ENCODE measurements around the gene MPG. TPM values are rescaled to one million over a fixed set of nuclear protein-coding genes. Genes with fewer than 3 reads are reported as not detected.
A peak's percentile ranks its signal among the peaks of the same experiment; 100 is the strongest.

The MPG gene
- total and polyA plus RNA-seq, 2 donors (not counting 1 experiment from before 2014, with no cell fraction given): 59.6 to 66.4 TPM

DNA sequence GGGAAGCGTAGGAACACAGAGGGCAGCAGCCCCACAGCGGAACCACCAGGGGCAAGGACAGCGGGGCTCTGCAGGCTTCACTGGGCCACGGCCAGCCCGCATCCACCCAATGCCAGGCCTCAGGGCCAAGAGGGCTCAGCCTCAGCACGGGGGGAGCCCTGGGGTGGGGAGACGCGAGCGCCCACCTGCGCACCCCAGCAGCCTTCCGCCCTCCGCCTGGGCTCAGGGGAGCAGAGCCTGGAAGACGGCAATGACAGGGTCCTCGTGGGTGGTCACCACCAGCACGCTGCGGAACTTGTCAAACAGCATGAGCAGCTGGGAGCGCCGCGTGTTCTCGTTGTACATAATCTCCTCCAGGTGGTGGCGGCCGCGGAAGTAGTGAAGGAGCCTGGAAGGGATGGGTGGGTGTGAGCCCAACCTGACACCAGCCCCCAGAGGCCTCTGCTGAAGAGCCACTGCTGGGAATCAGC is 8.5 kb downstream of the MPG start:
- Histone ChIP-seq H3K79me2 (ENCODE audit: control insufficient read depth, insufficient read depth, low read length) (peaks cover 9% of the 10 kb centered on the region), H4K20me1 (ENCODE audit: control insufficient read depth, insufficient read depth, low read length, poor library complexity, severe bottlenecking) (peaks cover 9% of the 10 kb centered on the region), H2AFZ (ENCODE audit: insufficient read depth, low read depth, low read length, poor library complexity, severe bottlenecking) (no peak overlapping the region), H3K27me3 (replicated peaks in 1 of 4; ENCODE audit: control extremely low read depth in 1 of 4, control insufficient read depth in 3 of 4, insufficient read depth in 4 of 4, low read length in 3 of 4) (no peaks in the 10 kb centered on the region), H3K4me2 (replicated peaks; ENCODE audit: low read depth, low read length, poor library complexity, severe bottlenecking) (no peak overlapping the region), H3K4me3 (ENCODE audit: control extremely low read depth in 1 of 5, extremely low read depth in 1 of 5, insufficient read depth in 1 of 5, low read depth in 2 of 5, low read length in 4 of 5) (no peak overlapping the region), H3K9ac (ENCODE audit: low read length) (no peak overlapping the region), H3K27ac (ENCODE audit: low read length in 2 of 2) (peak overlapping the region in 1 of 2 donors; percentile 93), H3K9me3 (ENCODE audit: control extremely low read depth in 1 of 3, control insufficient read depth in 2 of 3, insufficient read depth in 1 of 3, low read length in 2 of 3) (no peaks in the 10 kb centered on the region), H3K36me3 (replicated peaks in 1 of 2; ENCODE audit: control extremely low read depth in 1 of 2, control insufficient read depth in 1 of 2, extremely low read depth in 1 of 2, insufficient read depth in 2 of 2, low read length in 1 of 2) (peaks cover 0 to 44% of the 10 kb centered on the region in 2 experiments), H3K4me1 (ENCODE audit: control insufficient read depth in 2 of 2, insufficient read depth in 2 of 2, low read length in 2 of 2) (peaks cover 21 to 26% of the 10 kb centered on the region in 2 donors)
- H3K27me3 Mint-ChIP-seq: no peaks in the 10 kb centered on the region
- peak overlapping the region; percentile 72 for H3K27ac Mint-ChIP-seq
- 95% methylated on average over 23 of the region's 23 CpGs for WGBS (ENCODE audit: insufficient coverage)
- DNase-seq (no peak), ATAC-seq (ENCODE audit: low read depth) (no peak)
- TF ChIP-seq EZH2 (IDR thresholded peaks at IDR 0.05; ENCODE audit: borderline replicate concordance, insufficient read depth, low read depth, low read length, poor library complexity, severe bottlenecking): no peak
- TF ChIP-seq, protein P1, sequence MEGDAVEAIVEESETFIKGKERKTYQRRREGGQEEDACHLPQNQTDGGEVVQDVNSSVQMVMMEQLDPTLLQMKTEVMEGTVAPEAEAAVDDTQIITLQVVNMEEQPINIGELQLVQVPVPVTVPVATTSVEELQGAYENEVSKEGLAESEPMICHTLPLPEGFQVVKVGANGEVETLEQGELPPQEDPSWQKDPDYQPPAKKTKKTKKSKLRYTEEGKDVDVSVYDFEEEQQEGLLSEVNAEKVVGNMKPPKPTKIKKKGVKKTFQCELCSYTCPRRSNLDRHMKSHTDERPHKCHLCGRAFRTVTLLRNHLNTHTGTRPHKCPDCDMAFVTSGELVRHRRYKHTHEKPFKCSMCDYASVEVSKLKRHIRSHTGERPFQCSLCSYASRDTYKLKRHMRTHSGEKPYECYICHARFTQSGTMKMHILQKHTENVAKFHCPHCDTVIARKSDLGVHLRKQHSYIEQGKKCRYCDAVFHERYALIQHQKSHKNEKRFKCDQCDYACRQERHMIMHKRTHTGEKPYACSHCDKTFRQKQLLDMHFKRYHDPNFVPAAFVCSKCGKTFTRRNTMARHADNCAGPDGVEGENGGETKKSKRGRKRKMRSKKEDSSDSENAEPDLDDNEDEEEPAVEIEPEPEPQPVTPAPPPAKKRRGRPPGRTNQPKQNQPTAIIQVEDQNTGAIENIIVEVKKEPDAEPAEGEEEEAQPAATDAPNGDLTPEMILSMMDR (IDR thresholded peaks at IDR 0.05): no peak
- H3K4me1 Mint-ChIP-seq: peaks cover 25% of the 10 kb centered on the region
- intact Hi-C loops (cut with micrococcal nuclease): no loop called here
- H3K4me3 Mint-ChIP-seq: no peak overlapping the region
- H3K9me3 Mint-ChIP-seq (ENCODE audit: insufficient read depth): no peaks in the 10 kb centered on the region
- ChIA-PET CTCF (interaction anchor here (0.9 to 2.0 kb wide), 2 partner anchors 10 to 96 kb away, joined by 4 to 10 read pairs; no protein-coding TSS in a partner anchor), POLR2A (no interaction called here)

DNA sequence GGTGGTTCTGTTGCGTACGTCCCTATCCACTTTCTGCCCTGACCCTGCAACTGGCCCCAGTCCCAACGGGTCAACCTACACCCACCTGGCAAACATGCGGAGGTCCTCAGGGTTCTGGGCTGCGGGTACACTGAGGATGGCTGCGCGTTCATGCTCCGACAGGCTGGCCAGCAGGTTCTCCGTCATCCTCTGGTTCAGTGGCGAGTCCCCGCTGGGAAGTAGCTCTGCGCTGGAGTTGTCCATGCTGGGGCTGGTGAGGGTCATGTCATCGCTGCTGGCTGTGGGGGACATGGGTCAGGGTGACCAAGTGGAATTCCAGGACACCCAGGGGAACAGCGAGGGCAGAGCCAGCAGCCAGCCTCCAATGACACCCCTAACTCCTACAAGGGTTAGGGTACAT is 10.6 kb downstream of the MPG start:
- Histone ChIP-seq H3K4me1 (ENCODE audit: control insufficient read depth in 2 of 2, insufficient read depth in 2 of 2, low read length in 2 of 2) (peaks cover 20 to 25% of the 10 kb centered on the region in 2 donors), H3K36me3 (replicated peaks in 1 of 2; ENCODE audit: control extremely low read depth in 1 of 2, control insufficient read depth in 1 of 2, extremely low read depth in 1 of 2, insufficient read depth in 2 of 2, low read length in 1 of 2) (peaks cover 0 to 44% of the 10 kb centered on the region in 2 experiments), H3K4me2 (replicated peaks; ENCODE audit: low read depth, low read length, poor library complexity, severe bottlenecking) (no peak overlapping the region), H3K79me2 (ENCODE audit: control insufficient read depth, insufficient read depth, low read length) (peaks cover 9% of the 10 kb centered on the region), H3K27me3 (replicated peaks in 1 of 4; ENCODE audit: control extremely low read depth in 1 of 4, control insufficient read depth in 3 of 4, insufficient read depth in 4 of 4, low read length in 3 of 4) (no peaks in the 10 kb centered on the region), H3K9me3 (ENCODE audit: control extremely low read depth in 1 of 3, control insufficient read depth in 2 of 3, insufficient read depth in 1 of 3, low read length in 2 of 3) (no peaks in the 10 kb centered on the region), H4K20me1 (ENCODE audit: control insufficient read depth, insufficient read depth, low read length, poor library complexity, severe bottlenecking) (peaks cover 9% of the 10 kb centered on the region), H3K4me3 (ENCODE audit: control extremely low read depth in 1 of 5, extremely low read depth in 1 of 5, insufficient read depth in 1 of 5, low read depth in 2 of 5, low read length in 4 of 5) (no peak overlapping the region), H2AFZ (ENCODE audit: insufficient read depth, low read depth, low read length, poor library complexity, severe bottlenecking) (no peak overlapping the region), H3K27ac (ENCODE audit: low read length in 2 of 2) (no peak overlapping the region), H3K9ac (ENCODE audit: low read length) (no peak overlapping the region)
- DNase-seq (no peak), ATAC-seq (ENCODE audit: low read depth) (no peak)
- POLR2A ChIA-PET: no interaction called here
- no peaks in the 10 kb centered on the region for H3K9me3 Mint-ChIP-seq (ENCODE audit: insufficient read depth)
- CTCF ChIA-PET: interaction anchor here (1.0 kb wide), 1 partner anchor 22 kb away, joined by 3 read pairs; no protein-coding TSS in a partner anchor
- no peak overlapping the region for H3K27ac Mint-ChIP-seq
- WGBS (ENCODE audit: insufficient coverage): 97% methylated on average over 13 of the region's 14 CpGs
- no peak overlapping the region for H3K4me3 Mint-ChIP-seq
- intact Hi-C loops (cut with micrococcal nuclease): no loop called here
- H3K4me1 Mint-ChIP-seq: peaks cover 20% of the 10 kb centered on the region
- TF ChIP-seq, protein P1 (IDR thresholded peaks at IDR 0.05): no peak
- TF ChIP-seq EZH2 (IDR thresholded peaks at IDR 0.05; ENCODE audit: borderline replicate concordance, insufficient read depth, low read depth, low read length, poor library complexity, severe bottlenecking): no peak
- no peaks in the 10 kb centered on the region for H3K27me3 Mint-ChIP-seq
